Psoas muscle (tissue), 8 donors: ENCODE results near the gene RARA. TPM values are rescaled to one million over a fixed set of nuclear protein-coding genes. Genes with fewer than 3 reads are reported as not detected.

Experiments used
- ATAC-seq, 4 donors: fragments of 200-7000 bp; cut with Tn5 transposase; one replicate each; pipeline ENCODE4 v1.9.1; 2020; ENCODE audit warnings: moderate library complexity in 3 of 4, mild to moderate bottlenecking in 2 of 4
- DNase-seq, 2 donors: peaks; one replicate each; pipeline ENCODE4 v3.0.0-alpha.2; 2020
- H3K27ac ChIP-seq: fragments of 200-600 bp; one replicate; pipeline ENCODE4 v1.8.0; 2022
- H3K27me3 ChIP-seq, 3 donors: fragments of 200-600 bp in 1 of 3; one replicate each; pipeline versions ENCODE4 v1.6.1 to v1.8.0; 2013 to 2022; ENCODE audit warnings: low read length in 2 of 3, mild to moderate bottlenecking in 2 of 3, moderate library complexity in 1 of 3; ENCODE audit not compliant: insufficient read depth in 3 of 3
- H3K36me3 ChIP-seq, 2 donors: fragments of 200-600 bp in 1 of 2; one replicate each; pipeline versions ENCODE4 v1.6.1 to v1.8.0; 2013 to 2022; ENCODE audit warnings: low read depth in 1 of 2, mild to moderate bottlenecking in 1 of 2, moderate library complexity in 1 of 2; ENCODE audit not compliant: insufficient read depth in 1 of 2
- H3K4me1 ChIP-seq: fragments of 200-600 bp; one replicate; pipeline ENCODE4 v1.8.0; 2022
- H3K4me3 ChIP-seq: fragments of 200-600 bp; one replicate; pipeline ENCODE4 v1.8.0; 2022; ENCODE audit warnings: mild to moderate bottlenecking
- H3K9me3 ChIP-seq: fragments of 200-600 bp; one replicate; pipeline ENCODE4 v1.8.0; 2022
- CTCF ChIP-seq: fragments of 200-600 bp; IDR thresholded peaks from one replicate; pipeline ENCODE4 v1.8.0; 2022; ENCODE audit warnings: antibody characterized with exemption
- WGBS, 3 donors: extraction: QIAGEN DNeasy Blood & Tissue Kit; methylation state at CpG; one replicate each; pipeline versions ENCODE4 v1.1.6 to v1.1.7; 2013; 5-methylcytosine and 5-hydroxymethylcytosine counted together
- intact Hi-C, 2 donors: fragments of 100-400 bp; cut with DNase I; formaldehyde crosslinking; loops; one replicate each; pipeline versions ENCODE4 v1.11.0 to v1.14.2; 2022
- polyA plus RNA-seq, 3 donors: library from polyadenylated mRNA; stranded (reverse); fragments of 200-250 nt; gene quantifications; one replicate each; pipeline ENCODE4 v1.2.3, GENCODE V29; 2013
- total RNA-seq, 4 donors: library from RNA; stranded (reverse); fragmentation: NEBNext Ultra II Directional in 2 of 4; extraction: Animal tissue kit (Norgen Biotek cat#: 25700) in 2 of 4; gene quantifications; one replicate each; pipeline versions ENCODE4 v1.2.1 to v1.2.4, GENCODE V29; 2021 to 2023
- donor health status: healthy with polysubstance abuse.
- donor health status: DM: no; HTN: no; CAD: no; lungs with moderate emphysema.
- donor health status: Bipolar disorder and iron deficiency.
- donor health status: healthy.
- donor health status: DM: yes; HTN: yes; CAD: no.
- donor health status: DM: no; HTN: no; CAD: no.
- donor health status: DM: no; HTN: no; CAD: no.
- donor health status: DM: yes; HTN: yes; CAD: no.

RARA gene
- total and polyA plus RNA-seq, 7 donors = 15.0 to 76.9 (median 41.6) TPM

- peak overlapping the region; percentile 81 for H3K4me3 ChIP-seq
- no peaks in the 10 kb centered on the region for H3K27me3 ChIP-seq
- 34 to 46% (median 42%) methylated on average over 26 to 38 of the region's 38 CpGs for WGBS, 3 donors
- peak overlapping the region; percentile 93 for H3K27ac ChIP-seq
- no peak for TF ChIP-seq CTCF
- H3K9me3 ChIP-seq = no peaks in the 10 kb centered on the region
- peaks cover 80% of the 10 kb centered on the region for H3K4me1 ChIP-seq
- H3K36me3 ChIP-seq = peaks cover 0 to 10% of the 10 kb centered on the region in 2 donors
- DNase-seq (no peak), ATAC-seq (no peak)
- intact Hi-C loops = no loop called here
Measured at GRCh38 chr17:40342504-40343218, 33.7 kb downstream of the RARA start.

- Histone ChIP-seq H3K27ac (peak overlapping the region; percentile 93), H3K27me3 (no peaks in the 10 kb centered on the region), H3K4me1 (peaks cover 80% of the 10 kb centered on the region), H3K4me3 (peak overlapping the region; percentile 81), H3K36me3 (peaks cover 0 to 15% of the 10 kb centered on the region in 2 donors), H3K9me3 (no peaks in the 10 kb centered on the region)
- ATAC-seq (no peak), DNase-seq (no peak)
- intact Hi-C loops = no loop called here
- no peak for TF ChIP-seq CTCF
- WGBS, 3 donors = 41 to 46% (median 46%) methylated on average over 15 of the region's 15 CpGs
Measured at GRCh38 chr17:40343219-40344119, 34.5 kb downstream of the RARA start.

- no peak for TF ChIP-seq CTCF
- H3K9me3 ChIP-seq = no peaks in the 10 kb centered on the region
- H3K4me1 ChIP-seq = peaks cover 80% of the 10 kb centered on the region
- peak in 1 of 4 donors; percentile 8 for ATAC-seq
- H3K36me3 ChIP-seq = peaks cover 0 to 26% of the 10 kb centered on the region in 2 donors
- H3K27ac ChIP-seq = peak overlapping the region; percentile 93
- DNase-seq = peak in 1 of 2 donors; percentile 59
- no peaks in the 10 kb centered on the region for H3K27me3 ChIP-seq
- peak overlapping the region; percentile 81 for H3K4me3 ChIP-seq
- WGBS, 3 donors = 40 to 49% (median 44%) methylated on average over 7 of the region's 7 CpGs
- intact Hi-C loops = no loop called here
Measured at GRCh38 chr17:40344421-40345160, 35.6 kb downstream of the RARA start.

GRCh38 chr17:40345161-40345993, 36.4 kb downstream of the RARA start:
- peak; percentile 74 to 83 for DNase-seq
- WGBS, 3 donors = 1 to 4% (median 2%) methylated on average over 32 to 45 of the region's 45 CpGs
- Histone ChIP-seq H3K9me3 (no peaks in the 10 kb centered on the region), H3K27me3 (no peaks in the 10 kb centered on the region), H3K36me3 (peaks cover 0 to 26% of the 10 kb centered on the region in 2 donors), H3K4me1 (peaks cover 77% of the 10 kb centered on the region), H3K27ac (peak overlapping the region; percentile 93), H3K4me3 (peak overlapping the region; percentile 81)
- peak in 1 of 4 donors; percentile 0 for ATAC-seq
- TF ChIP-seq CTCF = no peak
- intact Hi-C loops = no loop called here
